ENCODE measurements around the gene TTLL13. TPM values are rescaled to one million over a fixed set of nuclear protein-coding genes. Genes with fewer than 3 reads are reported as not detected.
A peak's percentile ranks its signal among the peaks of the same experiment; 100 is the strongest.
"Not testable (repeated sequence)": the region's sequence is repeated elsewhere in the genome, so short reads cannot be mapped to it uniquely, and the experiment has no call there.

Gene TTLL13
- total RNA-seq, 4 donors from 2014 or later: 0.21 TPM; not detected in 3

GRCh38 chr15:90287946-90288345, 38.6 kb downstream of the TTLL13 start:
- TF ChIP-seq POLR2AphosphoS5 (IDR thresholded peaks at IDR 0.05) (no peak), EP300 (IDR thresholded peaks at IDR 0.05) (no peak), POLR2A (IDR thresholded peaks at IDR 0.05) (no peak)
- TF ChIP-seq, protein P1, sequence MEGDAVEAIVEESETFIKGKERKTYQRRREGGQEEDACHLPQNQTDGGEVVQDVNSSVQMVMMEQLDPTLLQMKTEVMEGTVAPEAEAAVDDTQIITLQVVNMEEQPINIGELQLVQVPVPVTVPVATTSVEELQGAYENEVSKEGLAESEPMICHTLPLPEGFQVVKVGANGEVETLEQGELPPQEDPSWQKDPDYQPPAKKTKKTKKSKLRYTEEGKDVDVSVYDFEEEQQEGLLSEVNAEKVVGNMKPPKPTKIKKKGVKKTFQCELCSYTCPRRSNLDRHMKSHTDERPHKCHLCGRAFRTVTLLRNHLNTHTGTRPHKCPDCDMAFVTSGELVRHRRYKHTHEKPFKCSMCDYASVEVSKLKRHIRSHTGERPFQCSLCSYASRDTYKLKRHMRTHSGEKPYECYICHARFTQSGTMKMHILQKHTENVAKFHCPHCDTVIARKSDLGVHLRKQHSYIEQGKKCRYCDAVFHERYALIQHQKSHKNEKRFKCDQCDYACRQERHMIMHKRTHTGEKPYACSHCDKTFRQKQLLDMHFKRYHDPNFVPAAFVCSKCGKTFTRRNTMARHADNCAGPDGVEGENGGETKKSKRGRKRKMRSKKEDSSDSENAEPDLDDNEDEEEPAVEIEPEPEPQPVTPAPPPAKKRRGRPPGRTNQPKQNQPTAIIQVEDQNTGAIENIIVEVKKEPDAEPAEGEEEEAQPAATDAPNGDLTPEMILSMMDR (IDR thresholded peaks at IDR 0.05): no peak
- H3K4me3 ChIP-seq: no peak overlapping the region
- 81% methylated on average over 6 of the region's 6 CpGs for WGBS
- no peaks in the 10 kb centered on the region for H3K4me1 ChIP-seq
- no peaks in the 10 kb centered on the region for H3K9me3 ChIP-seq
- DNase-seq (ENCODE audit: low spot score in 2 of 2): no peak
- H3K27ac ChIP-seq: no peak overlapping the region
- no peaks in the 10 kb centered on the region for H3K36me3 ChIP-seq
- no peaks in the 10 kb centered on the region for H3K27me3 ChIP-seq

GRCh38 chr15:90291679-90292356, 42.5 kb downstream of the TTLL13 start:
- no peak for DNase-seq (ENCODE audit: low spot score in 2 of 2)

DNA sequence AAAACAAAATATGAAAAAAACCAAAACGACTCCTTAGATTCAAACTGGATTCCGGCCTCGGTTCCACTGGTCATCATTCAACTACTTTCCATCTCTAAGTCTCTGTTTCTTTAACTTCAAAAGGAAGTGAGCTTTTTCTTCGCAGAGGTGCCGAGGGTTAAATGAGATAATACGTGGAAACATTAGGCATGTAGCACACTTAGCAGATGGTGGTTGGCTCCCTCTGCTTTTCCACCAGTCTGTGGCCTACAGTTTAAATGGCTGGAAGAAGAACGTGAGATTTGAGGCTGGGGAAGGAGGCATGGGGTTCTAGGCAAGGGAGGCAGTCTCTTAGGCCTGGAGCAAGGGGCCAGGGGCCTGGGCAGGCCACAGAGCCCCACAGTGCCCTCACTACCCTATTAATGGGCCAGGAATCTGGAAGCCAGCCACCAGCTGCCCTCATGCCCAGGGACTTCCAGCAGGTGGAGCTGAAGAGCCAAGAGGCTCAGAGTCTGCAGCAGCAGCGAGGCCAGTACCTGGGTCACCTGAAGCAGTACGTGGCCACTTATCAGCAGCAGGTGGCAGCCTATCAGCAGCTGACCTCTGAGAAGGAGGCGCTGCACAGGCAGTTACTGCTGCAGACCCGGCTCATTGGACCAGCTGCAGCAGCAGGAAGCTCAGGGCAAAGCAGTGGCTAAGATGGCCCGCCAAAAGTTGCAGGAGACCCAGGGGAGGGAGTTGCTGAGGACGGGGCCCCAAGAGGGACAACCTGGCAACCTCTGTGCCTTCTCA, 43.9 kb downstream of the TTLL13 start:
- peak in 1 of 2 donors; percentile 89 for DNase-seq (ENCODE audit: low spot score in 2 of 2)
- H3K9me3 ChIP-seq, H3K36me3 ChIP-seq, H3K4me3 ChIP-seq, H3K4me1 ChIP-seq, H3K27me3 ChIP-seq, H3K27ac ChIP-seq: not testable (repeated sequence)
- TF ChIP-seq, protein P1 (IDR thresholded peaks at IDR 0.05): peak; percentile 59 to 91
- WGBS: 57% methylated on average over 12 of the region's 13 CpGs

More at GRCh38 chr15:90291679-90292356, 42.5 kb downstream of the TTLL13 start:
- H3K9me3 ChIP-seq: no peaks in the 10 kb centered on the region
- no peak overlapping the region for H3K4me3 ChIP-seq
- TF ChIP-seq POLR2A (IDR thresholded peaks at IDR 0.05) (no peak), EP300 (IDR thresholded peaks at IDR 0.05) (no peak), POLR2AphosphoS5 (IDR thresholded peaks at IDR 0.05) (no peak)
- TF ChIP-seq, protein P1 (IDR thresholded peaks at IDR 0.05): no peak
- WGBS: 68% methylated on average over 16 of the region's 16 CpGs
- no peaks in the 10 kb centered on the region for H3K36me3 ChIP-seq
- H3K27me3 ChIP-seq: no peaks in the 10 kb centered on the region
- no peak overlapping the region for H3K27ac ChIP-seq
- peaks cover 8% of the 10 kb centered on the region for H3K4me1 ChIP-seq

GRCh38 chr15:90294159-90294558, 44.8 kb downstream of the TTLL13 start:
- no peak for DNase-seq (ENCODE audit: low spot score in 2 of 2)
- H3K4me3 ChIP-seq: no peak overlapping the region
- no peaks in the 10 kb centered on the region for H3K27me3 ChIP-seq
- peaks cover 8% of the 10 kb centered on the region for H3K4me1 ChIP-seq
- H3K27ac ChIP-seq: no peak overlapping the region
- WGBS: 77% methylated on average over 6 of the region's 6 CpGs
- no peaks in the 10 kb centered on the region for H3K36me3 ChIP-seq
- no peaks in the 10 kb centered on the region for H3K9me3 ChIP-seq
- TF ChIP-seq POLR2AphosphoS5 (IDR thresholded peaks at IDR 0.05): no peak
- TF ChIP-seq, protein P1 (IDR thresholded peaks at IDR 0.05): no peak
- no peak for TF ChIP-seq POLR2A (IDR thresholded peaks at IDR 0.05)
- TF ChIP-seq EP300 (IDR thresholded peaks at IDR 0.05): no peak

DNA sequence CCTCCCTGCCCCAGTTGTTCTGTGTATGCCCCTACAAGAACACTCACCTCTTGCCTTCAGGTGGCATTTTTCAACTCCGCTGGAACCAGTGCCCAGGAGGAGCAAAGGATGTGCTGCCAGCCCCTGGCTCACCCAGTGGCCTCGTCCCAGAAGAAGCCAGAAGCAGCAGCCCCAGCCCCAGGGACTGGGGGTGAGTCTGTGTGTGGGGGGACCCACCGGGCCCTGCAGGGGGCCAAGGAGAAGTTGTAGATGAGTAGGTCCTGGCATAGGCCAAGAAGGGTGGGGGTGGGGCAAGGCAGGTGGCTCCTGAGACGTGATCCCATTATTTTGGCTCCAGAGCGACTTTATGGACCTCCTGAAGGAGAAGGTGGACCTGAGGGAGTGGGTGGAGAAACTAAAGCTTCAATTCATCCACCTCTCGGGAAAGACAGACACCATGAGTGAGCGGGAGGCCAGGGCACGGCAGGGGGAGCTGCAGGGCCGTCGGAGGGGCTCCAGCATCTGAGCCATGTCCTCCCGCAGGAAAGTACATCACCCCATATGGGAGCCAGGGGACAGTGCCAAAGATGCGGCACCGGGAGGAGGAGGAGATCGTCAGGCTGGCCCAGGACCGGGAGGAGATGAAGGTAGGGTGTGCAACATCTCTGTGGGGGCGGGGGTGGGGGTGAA, 45.4 kb downstream of the TTLL13 start:
- no peaks in the 10 kb centered on the region for H3K36me3 ChIP-seq
- 67% methylated on average over 12 of the region's 16 CpGs for WGBS
- H3K4me1 ChIP-seq: peaks cover 8% of the 10 kb centered on the region
- no peak overlapping the region for H3K4me3 ChIP-seq
- H3K27ac ChIP-seq: no peak overlapping the region
- DNase-seq (ENCODE audit: low spot score in 2 of 2): no peak
- H3K27me3 ChIP-seq: no peaks in the 10 kb centered on the region
- TF ChIP-seq POLR2AphosphoS5 (IDR thresholded peaks at IDR 0.05): no peak
- TF ChIP-seq, protein P1 (IDR thresholded peaks at IDR 0.05): no peak
- TF ChIP-seq POLR2A (IDR thresholded peaks at IDR 0.05): no peak
- TF ChIP-seq EP300 (IDR thresholded peaks at IDR 0.05): no peak
- H3K9me3 ChIP-seq: no peaks in the 10 kb centered on the region
